Brain microvascular endothelial cell (primary cell): Measurements from ENCODE around the gene SLC18A2.

Source experiments
- DNase-seq: peaks from one replicate; pipeline ENCODE4 v3.0.0-alpha.2; 2020
- H3K27ac ChIP-seq: fragments of 250-450 bp; sonication (Bioruptor Pico); 2 replicates; pipeline ENCODE4 v1.5.1; 2020; ENCODE audit warnings: mild to moderate bottlenecking, moderate library complexity
- H3K27me3 ChIP-seq: fragments of 250-450 bp; sonication (Bioruptor Pico); replicated peaks from 2 replicates; pipeline ENCODE4 v1.5.1; 2020; ENCODE audit warnings: mild to moderate bottlenecking
- H3K36me3 ChIP-seq: fragments of 250-450 bp; sonication (Bioruptor Pico); replicated peaks from 2 replicates; pipeline ENCODE4 v1.5.1; 2020; ENCODE audit warnings: mild to moderate bottlenecking
- H3K4me3 ChIP-seq: 2 replicates; pipeline ENCODE4 v1.5.1; 2011; ENCODE audit warnings: low read depth, mild to moderate bottlenecking, control low read depth, low read length, moderate library complexity
- in situ Hi-C: cut with HindIII; loops from 2 replicates; pipeline ENCODE4 v1.10.0; 2017; ENCODE audit warnings: low sequenced_read_pairs, low pct_ligation_motif_present
- TF ChIP-seq, protein P1 (sequence below): IDR thresholded peaks from 2 replicates; pipeline ENCODE4 v1.5.1; 2011; ENCODE audit warnings: low read depth, mild to moderate bottlenecking, moderate library complexity, low read length, control low read depth, inconsistent platforms; ENCODE audit errors: missing control alignments

SLC18A2 gene

DNA sequence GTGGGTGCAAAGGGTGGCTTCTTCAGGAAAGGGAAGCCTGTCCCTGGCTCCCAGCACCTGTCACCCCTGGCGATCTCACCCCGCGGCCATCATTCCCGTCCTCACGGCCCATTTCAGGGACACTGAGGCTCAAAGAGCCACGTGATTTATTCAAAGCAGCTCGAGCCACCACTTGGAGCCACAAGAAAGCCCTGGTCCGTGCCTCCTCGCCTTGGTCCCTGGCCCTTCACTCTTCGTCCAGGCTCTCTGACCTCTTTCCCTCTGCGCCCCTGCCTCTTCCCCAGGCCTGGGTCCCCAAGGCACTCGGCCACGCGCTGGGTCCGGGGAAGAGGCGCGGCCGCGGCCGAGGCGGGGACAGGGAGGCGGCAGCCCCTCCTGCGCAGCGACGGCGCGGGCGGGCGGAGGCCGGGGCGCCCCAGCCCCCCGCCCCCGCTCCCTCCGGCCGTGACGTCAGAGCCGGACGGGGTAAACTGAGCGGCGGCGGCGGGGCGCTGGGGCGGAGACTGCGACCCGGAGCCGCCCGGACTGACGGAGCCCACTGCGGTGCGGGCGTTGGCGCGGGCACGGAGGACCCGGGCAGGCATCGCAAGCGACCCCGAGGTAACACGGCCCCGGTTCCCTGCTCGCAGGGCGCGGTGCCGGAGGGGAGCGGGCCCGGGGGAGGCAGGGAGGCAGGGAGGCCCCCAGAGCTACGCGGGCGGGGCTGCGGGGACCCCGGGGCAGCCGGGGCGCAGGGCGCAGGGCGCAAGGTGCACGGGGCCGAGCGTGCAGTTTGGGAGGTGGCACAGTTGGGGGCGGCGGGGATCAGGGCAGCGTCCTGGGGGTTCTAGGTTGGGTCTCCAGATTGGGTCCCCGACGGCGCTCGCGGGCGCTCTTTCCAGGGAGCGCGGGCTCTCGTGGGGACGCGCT is at the start of gene SLC18A2:
Gene SLC18A2, plus strand, starts transcription at position 494 of the 909 bp plus-strand sequence. CDS start 580 bp downstream, outside the sequence.
- Histone ChIP-seq H3K4me3 (no peak within 1 kb of the TSS), H3K27ac (no peak within 1 kb of the TSS), H3K36me3 (no peaks in the 10 kb centered on the region), H3K27me3 (peaks cover 28% of the 10 kb centered on the region)
- no peak for DNase-seq
- TF ChIP-seq, protein P1, sequence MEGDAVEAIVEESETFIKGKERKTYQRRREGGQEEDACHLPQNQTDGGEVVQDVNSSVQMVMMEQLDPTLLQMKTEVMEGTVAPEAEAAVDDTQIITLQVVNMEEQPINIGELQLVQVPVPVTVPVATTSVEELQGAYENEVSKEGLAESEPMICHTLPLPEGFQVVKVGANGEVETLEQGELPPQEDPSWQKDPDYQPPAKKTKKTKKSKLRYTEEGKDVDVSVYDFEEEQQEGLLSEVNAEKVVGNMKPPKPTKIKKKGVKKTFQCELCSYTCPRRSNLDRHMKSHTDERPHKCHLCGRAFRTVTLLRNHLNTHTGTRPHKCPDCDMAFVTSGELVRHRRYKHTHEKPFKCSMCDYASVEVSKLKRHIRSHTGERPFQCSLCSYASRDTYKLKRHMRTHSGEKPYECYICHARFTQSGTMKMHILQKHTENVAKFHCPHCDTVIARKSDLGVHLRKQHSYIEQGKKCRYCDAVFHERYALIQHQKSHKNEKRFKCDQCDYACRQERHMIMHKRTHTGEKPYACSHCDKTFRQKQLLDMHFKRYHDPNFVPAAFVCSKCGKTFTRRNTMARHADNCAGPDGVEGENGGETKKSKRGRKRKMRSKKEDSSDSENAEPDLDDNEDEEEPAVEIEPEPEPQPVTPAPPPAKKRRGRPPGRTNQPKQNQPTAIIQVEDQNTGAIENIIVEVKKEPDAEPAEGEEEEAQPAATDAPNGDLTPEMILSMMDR = no peak
- in situ Hi-C loops = no loop called here

DNA sequence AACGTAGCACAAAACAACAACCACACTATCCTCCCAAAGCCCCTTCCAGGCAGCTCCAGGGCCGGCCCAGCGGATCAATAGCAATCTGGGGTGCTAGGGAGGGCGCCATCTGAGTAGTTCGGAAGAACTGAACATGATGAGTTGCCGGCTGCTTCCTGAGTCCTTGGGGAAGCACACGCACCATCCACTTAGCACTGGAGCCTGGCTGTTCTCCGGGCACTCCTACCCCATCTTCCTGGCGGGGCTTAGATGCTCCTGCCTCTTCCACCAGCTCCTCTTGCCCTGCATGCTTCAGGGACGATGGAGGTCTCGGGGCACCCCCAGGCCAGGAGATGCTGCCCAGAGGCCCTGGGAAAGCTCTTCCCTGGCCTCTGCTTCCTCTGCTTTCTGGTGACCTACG is 43.7 kb upstream of the SLC18A2 start, which contains the start of gene KCNK18:
Gene KCNK18, plus strand, starts transcription at position 301 of the 400 bp plus-strand sequence. Its CDS starts 0 bp downstream, at position 301.
- no peak for DNase-seq
- H3K27me3 ChIP-seq = no peaks in the 10 kb centered on the region
- in situ Hi-C loops = no loop called here
- H3K27ac ChIP-seq = no peak within 1 kb of the TSS
- TF ChIP-seq, protein P1 = no peak
- no peaks in the 10 kb centered on the region for H3K36me3 ChIP-seq
- H3K4me3 ChIP-seq = no peak within 1 kb of the TSS

DNA sequence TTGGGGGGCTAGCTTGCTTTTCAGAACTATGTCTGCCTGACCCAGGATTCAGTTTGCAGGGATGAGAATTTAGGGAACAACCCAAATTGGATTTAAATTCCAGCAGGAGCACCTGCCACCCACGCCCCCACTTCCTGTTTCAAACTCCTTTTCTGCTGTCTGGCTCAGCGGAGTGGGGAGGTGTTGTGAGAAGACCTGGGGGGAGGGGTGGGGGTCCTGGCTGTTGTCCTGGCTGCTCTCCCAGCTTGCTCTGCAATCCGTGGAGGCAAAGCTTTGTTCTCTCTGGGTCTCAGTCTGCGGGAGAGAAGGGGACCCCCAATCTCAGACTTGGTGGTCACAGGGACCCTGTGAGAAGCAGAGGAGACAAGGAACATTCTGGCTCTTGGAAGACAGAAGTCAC is 42.8 kb upstream of the SLC18A2 start:
- Histone ChIP-seq H3K4me3 (no peak overlapping the region), H3K27me3 (no peaks in the 10 kb centered on the region), H3K27ac (no peak overlapping the region), H3K36me3 (no peaks in the 10 kb centered on the region)
- TF ChIP-seq, protein P1 = no peak
- in situ Hi-C loops = no loop called here
- DNase-seq = no peak

DNA sequence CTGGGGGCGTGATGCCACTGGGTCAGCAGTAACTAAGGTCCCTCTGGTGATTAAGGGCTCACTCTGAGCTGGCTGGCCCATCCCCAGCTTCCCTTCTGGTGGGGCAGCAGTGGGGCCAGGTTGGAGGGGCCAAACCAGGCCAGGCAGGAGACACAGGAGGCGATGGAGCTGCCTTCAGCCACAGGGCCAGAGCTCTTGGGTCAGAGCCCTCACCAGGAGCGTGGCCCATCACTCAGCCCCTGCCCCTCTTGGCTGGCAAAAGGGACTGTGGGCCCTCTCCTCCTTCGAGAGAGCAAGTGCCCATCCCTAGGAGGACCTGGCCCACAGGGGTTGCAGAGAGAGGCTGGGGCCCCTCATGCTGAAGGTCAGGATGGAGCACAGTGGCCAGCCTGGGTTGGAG is 39.1 kb upstream of the SLC18A2 start:
- DNase-seq = no peak
- TF ChIP-seq, protein P1 = no peak
- no peaks in the 10 kb centered on the region for H3K36me3 ChIP-seq
- no peaks in the 10 kb centered on the region for H3K27me3 ChIP-seq
- in situ Hi-C loops = no loop called here
- H3K27ac ChIP-seq = no peak overlapping the region
- H3K4me3 ChIP-seq = no peak overlapping the region

DNA sequence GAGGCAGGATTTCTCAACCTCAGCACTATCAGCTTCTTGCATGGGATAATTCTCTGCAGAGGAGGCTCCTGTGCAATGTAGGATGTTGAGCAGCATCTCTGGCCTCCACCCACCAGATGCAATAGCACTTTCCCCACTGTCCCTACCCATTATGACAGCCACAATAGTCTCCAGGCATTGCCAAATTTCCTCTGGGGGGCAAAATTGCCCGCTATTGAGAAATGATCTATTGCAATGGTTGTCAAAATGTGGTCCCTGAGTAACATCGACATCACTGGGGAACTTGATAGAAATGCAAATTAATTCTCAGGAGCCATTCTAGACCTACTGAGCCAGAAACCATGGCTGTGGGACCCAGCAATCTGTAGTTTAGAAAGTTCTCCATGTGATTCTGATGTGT is 36.6 kb upstream of the SLC18A2 start:
- Histone ChIP-seq H3K27me3 (no peaks in the 10 kb centered on the region), H3K27ac (no peak overlapping the region), H3K36me3 (no peaks in the 10 kb centered on the region), H3K4me3 (no peak overlapping the region)
- in situ Hi-C loops = no loop called here
- DNase-seq = no peak
- TF ChIP-seq, protein P1 = no peak
